NCI-H345 (cell line): ENCODE data around the gene MED15.

Experiments used
- DNase-seq: peaks from one replicate; lab custom pipeline; 2025; lab: John Stamatoyannopoulos, UW

Gene MED15

GRCh38 chr22:20552443-20553401 is 45.3 kb downstream of the MED15 start:
- DNase-seq: no peak

DNA sequence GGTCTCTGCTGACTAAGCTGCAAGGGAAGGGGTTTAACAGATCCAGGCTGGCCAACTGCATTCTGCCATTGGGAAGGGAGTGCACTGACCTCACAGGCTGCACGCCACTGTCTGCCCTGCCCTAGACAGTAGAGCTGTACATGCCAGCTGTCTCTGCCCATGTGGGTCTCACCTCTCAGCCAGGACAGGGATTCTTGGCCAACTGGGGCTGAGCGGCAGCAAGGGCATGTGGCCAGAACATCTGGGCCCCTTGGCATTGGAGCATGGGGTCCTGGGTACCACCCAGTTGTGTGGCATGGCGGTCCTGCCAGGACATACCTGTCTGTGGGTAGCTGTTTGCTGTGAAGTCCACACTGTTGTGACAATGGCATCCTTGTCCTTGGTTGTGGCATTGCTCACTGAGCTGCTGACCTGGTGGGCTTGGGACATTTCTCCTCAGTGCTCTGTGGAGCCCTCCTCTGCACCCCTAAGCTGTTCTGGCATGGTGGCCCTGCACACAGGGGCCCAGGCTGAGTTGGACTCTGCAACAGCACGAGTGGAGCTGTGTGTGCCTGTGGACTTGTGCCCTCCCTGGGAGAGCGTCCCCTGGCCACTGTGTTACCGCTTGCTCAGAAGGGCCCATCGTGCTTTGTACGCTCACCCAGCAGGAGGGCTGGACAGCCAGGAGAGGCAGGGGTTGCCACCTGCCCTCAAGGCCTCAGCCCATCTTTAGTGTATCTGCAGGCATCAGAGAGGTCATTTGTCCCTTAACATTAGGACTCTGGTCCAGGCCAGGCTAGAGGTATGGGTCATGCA is 46.7 kb downstream of the MED15 start:
- DNase-seq: no peak

DNA sequence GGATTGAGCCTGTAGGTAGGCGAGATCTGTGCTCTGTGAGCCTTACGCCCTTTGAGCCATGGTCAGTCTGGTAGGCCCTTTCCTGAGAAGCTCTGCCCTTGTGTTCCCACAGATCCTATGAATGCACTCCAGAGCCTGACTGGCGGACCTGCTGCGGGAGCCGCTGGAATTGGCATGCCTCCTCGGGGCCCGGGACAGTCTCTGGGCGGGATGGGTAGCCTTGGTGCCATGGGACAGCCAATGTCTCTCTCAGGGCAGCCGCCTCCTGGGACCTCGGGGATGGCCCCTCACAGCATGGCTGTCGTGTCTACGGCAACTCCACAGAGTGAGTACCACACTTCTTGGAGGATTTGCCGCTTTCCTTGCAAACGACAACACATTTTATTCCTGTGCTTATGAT is 47.4 kb downstream of the MED15 start:
- no peak for DNase-seq

DNA sequence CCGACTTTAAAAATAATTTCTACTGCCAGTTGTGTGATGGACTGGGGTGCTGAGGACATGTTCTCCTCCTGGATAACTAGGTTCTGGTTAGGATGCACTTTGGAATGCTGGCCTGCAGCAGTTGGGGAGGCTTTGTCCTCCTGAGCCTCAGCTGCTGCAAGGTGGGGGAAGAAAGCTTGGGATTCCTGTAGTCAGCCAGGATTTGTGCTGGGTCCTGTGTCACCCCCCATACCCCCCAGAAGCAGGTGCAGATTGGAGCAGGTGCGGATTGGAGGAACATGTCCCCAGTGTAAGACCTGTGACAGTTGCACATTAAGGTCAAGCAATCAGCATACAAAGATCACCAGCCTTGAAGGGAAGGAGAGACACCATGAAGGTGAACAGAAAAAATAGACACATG is 51.1 kb downstream of the MED15 start:
- no peak for DNase-seq

GRCh38 chr22:20559174-20559760 is 51.9 kb downstream of the MED15 start:
- DNase-seq: no peak

DNA sequence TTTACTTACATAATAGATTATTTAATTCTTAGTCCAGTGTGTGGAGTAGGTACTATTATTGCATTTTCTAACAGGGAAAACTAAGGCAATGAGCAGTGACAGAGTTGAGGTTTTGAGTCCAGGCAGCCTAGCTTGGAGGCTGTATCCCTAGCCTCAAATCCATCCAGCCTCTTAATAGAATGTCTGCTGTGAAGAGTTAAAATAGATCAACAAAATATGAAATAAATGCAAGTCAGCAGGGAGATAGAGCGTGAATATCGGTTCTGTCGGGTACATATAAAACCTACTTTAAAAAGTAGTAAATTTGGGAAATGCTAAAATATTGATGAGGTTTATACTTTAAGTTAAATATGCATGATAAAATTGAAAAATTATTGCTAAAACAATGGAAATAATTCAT is 53.3 kb downstream of the MED15 start:
- DNase-seq: no peak

- no peak for DNase-seq
Observed at GRCh38 chr22:20561882-20562281, 54.5 kb downstream of the MED15 start.

DNA sequence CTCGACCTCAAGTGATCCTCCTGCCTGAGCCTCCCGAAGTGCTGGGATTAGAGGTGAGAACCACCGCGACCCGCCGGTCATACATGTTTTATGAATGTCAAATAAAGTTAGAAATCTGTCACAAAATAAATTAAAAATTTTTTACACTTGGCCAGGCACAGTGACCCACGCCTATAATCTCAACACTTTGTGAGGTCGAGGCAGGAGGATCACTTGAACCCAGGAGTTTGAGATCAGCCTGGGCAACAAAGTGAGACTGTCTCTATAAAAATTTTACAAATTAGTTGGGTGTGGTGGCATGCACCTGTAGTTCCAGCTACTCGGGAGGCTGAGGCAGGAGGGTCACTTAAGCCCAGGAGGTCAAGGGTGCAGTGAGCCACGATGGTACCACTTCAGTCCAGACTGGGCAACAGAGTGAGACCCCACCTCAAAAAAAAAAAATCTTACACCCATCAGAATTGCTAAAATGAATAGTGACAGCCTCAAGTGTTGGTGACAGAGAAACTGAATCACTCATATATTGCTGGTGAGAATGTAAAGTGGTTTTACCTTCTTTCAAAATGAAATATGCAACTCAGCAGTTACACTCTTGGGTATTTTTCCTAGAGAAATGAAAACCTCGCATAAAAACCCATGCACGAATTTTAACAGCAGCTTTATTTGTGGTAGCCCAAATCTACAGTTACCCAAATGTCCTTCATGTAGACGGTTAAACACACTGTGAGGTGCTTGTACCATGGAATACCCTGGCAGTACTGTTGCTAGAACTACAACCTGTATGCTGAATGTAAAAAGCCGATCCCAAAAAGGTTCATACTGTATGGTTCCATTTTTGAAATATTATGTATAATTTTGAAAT is 55.4 kb downstream of the MED15 start:
- no peak for DNase-seq

DNA sequence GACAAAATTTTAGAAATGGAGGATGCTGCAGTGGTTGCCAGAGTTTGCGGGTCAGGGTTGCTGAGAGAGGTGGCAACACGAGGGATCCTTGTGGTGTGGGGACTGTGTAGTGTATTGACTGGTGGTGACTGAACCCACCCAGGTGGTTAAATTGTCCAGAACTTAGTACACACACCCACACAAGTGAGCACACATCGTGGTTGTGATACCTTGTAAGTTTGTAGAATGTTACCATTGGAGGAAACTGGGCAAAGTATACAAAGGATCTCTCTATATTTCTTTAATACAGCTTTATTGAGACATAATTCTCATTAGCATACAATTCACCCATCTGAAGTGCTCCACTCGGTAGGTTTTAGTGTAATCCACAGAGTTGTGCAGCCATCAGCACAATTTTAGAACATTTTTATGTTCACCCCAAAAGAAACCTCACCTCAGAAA is 56.1 kb downstream of the MED15 start:
- DNase-seq: no peak

- no peak for DNase-seq
Observed at GRCh38 chr22:20563941-20564371, 56.5 kb downstream of the MED15 start.

GRCh38 chr22:20565079-20565734 is 57.8 kb downstream of the MED15 start:
- DNase-seq: no peak

DNA sequence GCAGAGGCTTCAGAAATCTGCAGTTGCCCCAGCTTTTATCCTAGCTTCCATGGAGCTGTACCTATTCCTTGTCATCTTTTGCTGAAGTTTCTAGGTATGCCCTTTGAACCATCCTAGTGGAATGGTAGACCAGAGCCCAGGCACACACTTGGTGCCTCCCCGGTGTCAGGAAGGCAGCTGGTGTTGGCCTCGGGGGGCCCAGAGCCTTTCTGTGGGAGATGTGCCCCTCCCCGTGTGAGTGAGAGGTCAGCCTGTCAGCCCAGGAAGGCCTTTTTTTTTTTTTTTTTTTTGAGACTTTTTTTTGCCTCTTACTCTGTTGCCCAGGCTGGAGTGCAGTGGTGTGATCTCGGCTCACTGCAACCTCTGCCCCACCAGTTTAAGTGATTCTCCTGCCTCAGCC is 58.4 kb downstream of the MED15 start:
- DNase-seq: no peak

- no peak for DNase-seq
Observed at GRCh38 chr22:20566420-20567260, 59.2 kb downstream of the MED15 start.

DNA sequence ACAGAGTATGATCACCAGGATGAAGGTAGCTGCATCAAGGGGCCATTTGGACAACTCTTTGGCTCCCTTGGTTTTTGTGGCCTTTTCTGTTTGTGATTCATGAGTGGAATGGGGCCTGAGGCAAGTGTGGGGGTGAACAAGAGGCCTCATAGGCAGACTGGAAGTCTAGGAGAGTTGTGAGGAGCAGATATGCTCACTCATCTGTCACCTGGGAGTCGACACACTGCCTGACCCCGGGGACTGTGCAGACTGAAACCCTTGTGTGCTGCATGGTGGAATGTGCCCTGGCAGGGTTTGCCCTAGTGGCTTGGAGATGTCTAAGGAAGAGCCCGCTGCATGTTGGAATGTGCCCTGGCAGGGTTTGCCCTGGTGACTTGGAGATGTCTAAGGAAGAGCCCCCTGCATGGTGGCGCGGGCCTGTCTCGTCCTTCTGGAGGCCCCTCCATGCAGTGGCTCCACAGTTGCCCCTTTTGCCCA is 60.0 kb downstream of the MED15 start:
- no peak for DNase-seq

DNA sequence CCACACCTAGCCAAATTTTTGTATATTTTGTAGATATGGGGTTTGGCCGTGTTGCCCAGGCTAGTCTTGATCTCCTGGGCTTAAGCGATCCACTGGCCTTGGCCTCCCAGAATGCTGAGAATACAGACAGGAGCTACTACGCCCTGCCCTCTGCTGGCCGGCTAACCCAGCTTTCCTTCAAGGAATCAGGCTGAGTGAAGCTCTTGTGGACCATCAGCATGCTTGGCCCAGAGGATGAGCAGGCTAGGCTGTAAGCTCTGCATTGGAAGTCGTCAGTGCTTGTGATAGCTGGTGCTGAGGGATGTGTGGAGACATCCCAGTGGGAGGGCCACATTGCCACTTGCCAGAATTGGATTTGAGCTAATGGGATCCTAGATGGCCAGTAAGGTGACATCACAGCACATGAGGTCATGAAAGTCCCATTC is 60.6 kb downstream of the MED15 start:
- DNase-seq: no peak

GRCh38 chr22:20568502-20569058 is 61.2 kb downstream of the MED15 start:
- no peak for DNase-seq

GRCh38 chr22:20569059-20570058 is 61.9 kb downstream of the MED15 start:
- DNase-seq: no peak

DNA sequence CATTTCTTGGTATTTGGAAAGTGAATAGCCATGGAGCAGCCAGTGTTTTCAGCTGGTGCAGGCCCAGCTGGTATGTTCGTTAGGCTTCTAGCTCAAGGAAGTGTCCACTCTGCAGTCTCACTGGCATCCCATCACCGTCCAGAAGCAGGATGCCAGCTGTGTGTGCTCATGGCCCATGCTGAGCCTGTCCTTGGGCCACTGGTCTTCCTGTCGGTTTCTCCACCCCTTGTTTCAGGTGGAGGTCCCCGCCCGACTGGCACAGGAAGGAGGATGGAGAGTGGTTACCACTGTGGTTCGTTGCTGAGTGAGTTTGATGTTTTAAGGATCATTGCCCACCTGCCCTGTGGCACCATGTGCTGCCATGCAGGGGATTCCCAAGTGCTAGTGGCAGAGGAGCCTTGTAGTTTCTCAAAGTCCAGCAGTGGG is 63.7 kb downstream of the MED15 start:
- DNase-seq: no peak
